Endothelial cell of umbilical vein (primary cell): ENCODE results near the gene NXPH1. TPM values are rescaled to one million over a fixed set of nuclear protein-coding genes. Genes with fewer than 3 reads are reported as not detected.

ENCODE experiments used
- BruUV-seq: library from RNA; stranded (reverse); fragments of 400-500 nt; replicated peaks from 2 replicates; lab custom pipeline; 2021; lab: Mats Ljungman, UMichigan
- CTCF ChIA-PET: fragments of 300-600, 350-600 bp; sonication (Branson Sonifier 250); formaldehyde crosslinking; loops from one replicate; lab custom pipeline; 2021; ENCODE audit warnings: antibody characterized with exemption, inconsistent platforms; lab: Charles Lee
- POLR2A ChIA-PET: fragments of 300-600, 350-600 bp; sonication (Branson Sonifier 250); formaldehyde crosslinking; loops from one replicate; lab custom pipeline; 2021; ENCODE audit warnings: antibody characterized with exemption, inconsistent platforms; lab: Charles Lee
- DNase-seq: peaks from one replicate; pipeline ENCODE4 v3.0.0-alpha.2; 2011; ENCODE audit warnings: low read depth, low spot score
- FAIRE-seq: peaks from 2 replicates; lab custom pipeline; 2011; peaks lifted over from hg19 to GRCh38; lab: Jason Lieb, UNC
- H2AFZ ChIP-seq: 2 replicates; pipeline ENCODE4 v1.6.0; 2012; ENCODE audit warnings: low read depth, low read length, control low read depth, inconsistent platforms
- H3K27ac ChIP-seq: 2 replicates; pipeline ENCODE4 v1.5.1; 2011; ENCODE audit warnings: low read depth, mild to moderate bottlenecking, control low read depth, low read length, moderate library complexity; ENCODE audit not compliant: insufficient read depth
- H3K27me3 ChIP-seq, 2 experiments: 2 replicates each; pipeline versions ENCODE4 v1.6.0 to v1.6.1; 2011; ENCODE audit warnings: low read length in 2 of 2, mixed read lengths in 1 of 2; ENCODE audit not compliant: control insufficient read depth in 2 of 2, insufficient read depth in 2 of 2
- H3K36me3 ChIP-seq, 2 experiments: 2 replicates in 1 of 2; 3 replicates in 1 of 2; pipeline ENCODE4 v1.5.1; 2011; ENCODE audit warnings: low read length in 2 of 2, mild to moderate bottlenecking in 1 of 2, moderate library complexity in 1 of 2; ENCODE audit not compliant: control insufficient read depth in 2 of 2, insufficient read depth in 2 of 2; ENCODE audit errors: extremely low read depth in 1 of 2
- H3K4me1 ChIP-seq: 3 replicates; pipeline ENCODE4 v1.5.1; 2011; ENCODE audit warnings: mild to moderate bottlenecking, low read length; ENCODE audit not compliant: control insufficient read depth, insufficient read depth; ENCODE audit errors: extremely low read depth
- H3K4me2 ChIP-seq: 2 replicates; pipeline ENCODE4 v1.6.1; 2011; ENCODE audit warnings: low read length, control low read depth, mixed read lengths; ENCODE audit not compliant: insufficient read depth
- H3K4me3 ChIP-seq, 3 experiments: fragments of 200-600 bp in 1 of 3; sonication (generic), shearing (Covaris generic) in 1 of 3; replicated peaks in 1 of 3; 2 replicates each; pipeline ENCODE4 v1.5.1; 2011 to 2016; ENCODE audit warnings: control low read depth in 3 of 3, low read length in 3 of 3, mild to moderate bottlenecking in 2 of 3, inconsistent platforms in 1 of 3, low read depth in 1 of 3, moderate library complexity in 1 of 3; ENCODE audit not compliant: insufficient read depth in 1 of 3
- H3K79me2 ChIP-seq: 2 replicates; pipeline ENCODE4 v1.6.0; 2012; ENCODE audit warnings: low read length, inconsistent platforms; ENCODE audit not compliant: control insufficient read depth, insufficient read depth
- H3K9ac ChIP-seq: replicated peaks from 2 replicates; pipeline ENCODE3; 2011; ENCODE audit warnings: low read length, control low read depth; ENCODE audit not compliant: insufficient read depth; ENCODE audit errors: extremely low read depth
- H3K9me1 ChIP-seq: replicated peaks from 3 replicates; pipeline ENCODE4 v1.6.0; 2011; ENCODE audit warnings: mild to moderate bottlenecking, low read length; ENCODE audit not compliant: control insufficient read depth, insufficient read depth; ENCODE audit errors: extremely low read depth
- H3K9me3 ChIP-seq: replicated peaks from 2 replicates; pipeline ENCODE4 v1.5.1; 2012; ENCODE audit warnings: low read length, inconsistent platforms; ENCODE audit not compliant: control insufficient read depth, insufficient read depth
- H4K20me1 ChIP-seq: replicated peaks from 2 replicates; pipeline ENCODE3; 2011; ENCODE audit warnings: mild to moderate bottlenecking, low read length; ENCODE audit not compliant: control insufficient read depth, insufficient read depth; ENCODE audit errors: extremely low read depth
- EZH2 ChIP-seq: IDR thresholded peaks from 2 replicates; pipeline ENCODE4 v1.6.1; 2012; ENCODE audit warnings: borderline replicate concordance, low read depth, mild to moderate bottlenecking, moderate library complexity, low read length, inconsistent platforms; ENCODE audit not compliant: severe bottlenecking
- FOS ChIP-seq: IDR thresholded peaks from 2 replicates; pipeline ENCODE4 v1.6.1; 2011; ENCODE audit warnings: mild to moderate bottlenecking, low read length, moderate library complexity, borderline replicate concordance; ENCODE audit not compliant: insufficient read depth
- GATA2 ChIP-seq: IDR thresholded peaks from 2 replicates; pipeline ENCODE4 v1.7.0; 2011; ENCODE audit warnings: low read depth, mild to moderate bottlenecking, moderate library complexity, mixed read lengths, low read length; ENCODE audit not compliant: insufficient read length, insufficient read depth
- JUN ChIP-seq: IDR thresholded peaks from 2 replicates; pipeline ENCODE4 v1.6.1; 2011; ENCODE audit warnings: borderline replicate concordance, low read depth; ENCODE audit not compliant: insufficient read length, insufficient read depth
- MYC ChIP-seq: IDR thresholded peaks from one replicate; pipeline ENCODE4 v1.6.1; 2011; ENCODE audit warnings: mild to moderate bottlenecking, low read depth, low read length
- POLR2A ChIP-seq: IDR thresholded peaks from 2 replicates; pipeline ENCODE4 v1.6.1; 2012; ENCODE audit warnings: low read depth, mild to moderate bottlenecking, control low read depth, low read length
- POLR2AphosphoS5 ChIP-seq: IDR thresholded peaks from 2 replicates; pipeline ENCODE4 v1.6.1; 2012; ENCODE audit warnings: low read depth, mild to moderate bottlenecking, control low read depth, low read length, moderate library complexity; ENCODE audit not compliant: insufficient read depth
- dilution Hi-C: fragments of 300-500 bp; cut with MboI; formaldehyde crosslinking; loops from one replicate; pipeline ENCODE4 v1.15.0; 2019; ENCODE audit warnings: low sequenced_read_pairs; ENCODE audit not compliant: extremely low pct_ligation_motif_present
- intact Hi-C: fragments of 100-400 bp; cut with micrococcal nuclease; formaldehyde crosslinking; loops from one replicate; pipeline ENCODE4 v1.10.0; 2022
- polyA plus RNA-seq, 4 experiments: library from polyadenylated mRNA; depleted of rRNA in 3 of 4; stranded (reverse) in 3 of 4; unstranded in 1 of 4; fragments of >200 nt; gene quantifications; 2 replicates each; pipeline versions ENCODE4 v1.2.1 to v1.2.3, GENCODE V29; 2011 to 2012; ENCODE audit warnings: missing spikeins in 1 of 4
- total RNA-seq: library from RNA; stranded (reverse); gene quantifications from 2 replicates; pipeline ENCODE4 v1.2.3, GENCODE V29; 2021
- TF ChIP-seq, protein P1 (sequence below), 2 donors: IDR thresholded peaks; 1 replicate in 1 of 2; 2 replicates in 1 of 2; pipeline ENCODE4 v1.5.1; 2011; ENCODE audit warnings: low read length in 2 of 2, mild to moderate bottlenecking in 2 of 2, moderate library complexity in 2 of 2, control low read depth in 1 of 2, inconsistent platforms in 1 of 2, low read depth in 1 of 2; ENCODE audit not compliant: insufficient read depth in 1 of 2; ENCODE audit errors: extremely low read depth in 1 of 2

NXPH1 gene
- total and polyA plus RNA-seq, 2 donors (not counting 3 experiments of a cell fraction or from before 2014, with no cell fraction given) = not detected

DNA sequence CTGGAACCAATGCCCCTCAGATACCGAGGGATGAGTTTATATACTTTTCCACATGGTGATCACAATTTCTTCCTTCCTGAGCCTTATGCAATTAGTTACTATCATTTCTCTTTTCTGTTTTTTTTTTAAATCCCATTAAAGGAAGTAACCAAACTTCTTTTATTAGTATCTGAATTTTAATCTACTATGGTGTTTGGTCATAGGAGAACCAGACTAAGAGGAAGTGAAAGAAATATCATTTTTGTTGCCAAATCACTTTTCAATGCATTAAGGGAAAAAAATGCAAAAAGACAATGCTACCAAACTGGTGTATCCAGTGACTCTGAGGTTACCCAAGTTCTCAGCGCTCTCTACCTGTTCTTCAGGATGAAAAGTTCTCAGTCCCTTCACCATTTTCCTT, 167.7 kb downstream of the NXPH1 start:
- ChIA-PET CTCF (no interaction called here), POLR2A (no interaction called here)
- Histone ChIP-seq H3K4me1 (no peaks in the 10 kb centered on the region), H3K27me3 (no peaks in the 10 kb centered on the region), H3K79me2 (no peaks in the 10 kb centered on the region), H3K36me3 (no peaks in the 10 kb centered on the region), H3K9ac (no peak overlapping the region), H3K9me3 (no peaks in the 10 kb centered on the region), H3K9me1 (no peaks in the 10 kb centered on the region), H3K27ac (no peak overlapping the region), H3K4me2 (no peak overlapping the region), H2AFZ (no peak overlapping the region), H3K4me3 (no peak overlapping the region), H4K20me1 (no peaks in the 10 kb centered on the region)
- DNase-seq (no peak), FAIRE-seq (no peak)
- no TSS peak for BruUV-seq
- intact Hi-C loops (no loop called here), dilution Hi-C loops (no loop called here)
- TF ChIP-seq FOS (no peak), MYC (no peak), JUN (no peak), GATA2 (no peak), EZH2 (no peak), POLR2AphosphoS5 (no peak), POLR2A (no peak)
- TF ChIP-seq, protein P1, sequence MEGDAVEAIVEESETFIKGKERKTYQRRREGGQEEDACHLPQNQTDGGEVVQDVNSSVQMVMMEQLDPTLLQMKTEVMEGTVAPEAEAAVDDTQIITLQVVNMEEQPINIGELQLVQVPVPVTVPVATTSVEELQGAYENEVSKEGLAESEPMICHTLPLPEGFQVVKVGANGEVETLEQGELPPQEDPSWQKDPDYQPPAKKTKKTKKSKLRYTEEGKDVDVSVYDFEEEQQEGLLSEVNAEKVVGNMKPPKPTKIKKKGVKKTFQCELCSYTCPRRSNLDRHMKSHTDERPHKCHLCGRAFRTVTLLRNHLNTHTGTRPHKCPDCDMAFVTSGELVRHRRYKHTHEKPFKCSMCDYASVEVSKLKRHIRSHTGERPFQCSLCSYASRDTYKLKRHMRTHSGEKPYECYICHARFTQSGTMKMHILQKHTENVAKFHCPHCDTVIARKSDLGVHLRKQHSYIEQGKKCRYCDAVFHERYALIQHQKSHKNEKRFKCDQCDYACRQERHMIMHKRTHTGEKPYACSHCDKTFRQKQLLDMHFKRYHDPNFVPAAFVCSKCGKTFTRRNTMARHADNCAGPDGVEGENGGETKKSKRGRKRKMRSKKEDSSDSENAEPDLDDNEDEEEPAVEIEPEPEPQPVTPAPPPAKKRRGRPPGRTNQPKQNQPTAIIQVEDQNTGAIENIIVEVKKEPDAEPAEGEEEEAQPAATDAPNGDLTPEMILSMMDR (IDR thresholded peaks at IDR 0.05; ENCODE audit: extremely low read depth in 1 of 2, insufficient read depth in 1 of 2, low read depth in 1 of 2, low read length in 2 of 2) = no peak
